SK-N-SH (cell line): ENCODE data around the gene VIPR2. TPM values are rescaled to one million over a fixed set of nuclear protein-coding genes. Genes with fewer than 3 reads are reported as not detected.

ENCODE experiments used
- CTCF ChIA-PET: fragments of 300-600, 350-600 bp; formaldehyde crosslinking; extraction: SDS; loops from one replicate; lab custom pipeline; 2021; lab: Yijun Ruan, JAX
- POLR2A ChIA-PET: fragments of 350-600 bp; sonication (Branson Sonifier 250); formaldehyde crosslinking; extraction: SDS; loops from one replicate; lab custom pipeline; 2020; ENCODE audit warnings: antibody characterized with exemption, inconsistent platforms; lab: Yijun Ruan, JAX
- DNase-seq: peaks from one replicate; pipeline ENCODE4 v3.0.0; 2012
- H2AFZ ChIP-seq: fragments of 200-600 bp; sonication (generic); 2 replicates; pipeline ENCODE4 v1.8.1; 2016; ENCODE audit warnings: antibody characterized with exemption, mild to moderate bottlenecking, low read depth
- H3F3A ChIP-seq: fragments of 200-600 bp; sonication (generic); replicated peaks from 2 replicates; pipeline ENCODE3; 2016; ENCODE audit warnings: antibody characterized with exemption, mild to moderate bottlenecking; ENCODE audit not compliant: insufficient read depth
- H3K27ac ChIP-seq, 2 experiments: fragments of 200-500 bp in 1 of 2; fragments of 200-600 bp in 1 of 2; sonication (Bioruptor generic) in 1 of 2; sonication (generic), shearing (Covaris generic) in 1 of 2; 2 replicates each; pipeline versions ENCODE4 v1.5.1 to v1.6.1; 2014 to 2016; ENCODE audit warnings: low read depth in 2 of 2, inconsistent platforms in 1 of 2, low read length in 1 of 2, mild to moderate bottlenecking in 1 of 2, mixed read lengths in 1 of 2
- H3K27me3 ChIP-seq: fragments of 200-600 bp; sonication (generic), shearing (Covaris generic); 2 replicates; pipeline ENCODE4 v1.6.1; 2016; ENCODE audit warnings: mixed run types; ENCODE audit not compliant: insufficient read depth
- H3K36me3 ChIP-seq, 2 experiments: fragments of 200-500 bp in 1 of 2; fragments of 200-600 bp in 1 of 2; sonication (Bioruptor generic) in 1 of 2; sonication (generic) in 1 of 2; replicated peaks in 1 of 2; 2 replicates each; pipeline versions ENCODE3 to v1.5.1; 2014 to 2016; ENCODE audit warnings: low read length in 1 of 2, mild to moderate bottlenecking in 1 of 2; ENCODE audit not compliant: insufficient read depth in 2 of 2, control insufficient read depth in 1 of 2
- H3K4me1 ChIP-seq, 2 experiments: fragments of 200-500 bp in 1 of 2; fragments of 200-600 bp in 1 of 2; sonication (Bioruptor generic) in 1 of 2; sonication (generic), shearing (Covaris generic) in 1 of 2; 2 replicates each; pipeline versions ENCODE4 v1.5.1 to v1.6.1; 2014 to 2016; ENCODE audit warnings: low read depth in 1 of 2, low read length in 1 of 2, mixed run types in 1 of 2; ENCODE audit not compliant: insufficient read depth in 2 of 2, control insufficient read depth in 1 of 2
- H3K4me2 ChIP-seq: fragments of 200-600 bp; sonication (generic), shearing (Covaris generic); 2 replicates; pipeline ENCODE4 v1.6.1; 2017; ENCODE audit warnings: mixed run types
- H3K4me3 ChIP-seq, 2 experiments: fragments of 200-500 bp in 1 of 2; fragments of 200-600 bp in 1 of 2; sonication (Bioruptor generic) in 1 of 2; sonication (generic), shearing (Covaris generic) in 1 of 2; 2 replicates each; pipeline versions ENCODE4 v1.5.1 to v1.8.1; 2014 to 2016; ENCODE audit warnings: low read depth in 2 of 2, inconsistent platforms in 1 of 2, low read length in 1 of 2, mild to moderate bottlenecking in 1 of 2, mixed read lengths in 1 of 2, moderate library complexity in 1 of 2
- H3K79me2 ChIP-seq: fragments of 200-600 bp; sonication (generic); 2 replicates; pipeline ENCODE4 v1.8.1; 2017; ENCODE audit warnings: mild to moderate bottlenecking; ENCODE audit not compliant: insufficient read depth
- H3K9ac ChIP-seq: fragments of 200-600 bp; sonication (generic); 2 replicates; pipeline ENCODE4 v1.6.1; 2017; ENCODE audit warnings: mixed run types
- H3K9me2 ChIP-seq: fragments of 200-600 bp; sonication (generic); 2 replicates; pipeline ENCODE4 v1.6.1; 2017; ENCODE audit warnings: mixed run types
- H3K9me3 ChIP-seq: fragments of 200-600 bp; sonication (generic); 2 replicates; pipeline ENCODE4 v1.6.1; 2017; ENCODE audit warnings: mixed run types, mild to moderate bottlenecking, moderate library complexity
- H4K20me1 ChIP-seq: fragments of 200-600 bp; sonication (generic); 2 replicates; pipeline ENCODE4 v1.6.1; 2017; ENCODE audit warnings: mild to moderate bottlenecking, mixed run types; ENCODE audit not compliant: insufficient read depth
- CTCF ChIP-seq: fragments of 200-600 bp; sonication (generic); IDR thresholded peaks from 2 replicates; pipeline ENCODE4 v1.6.1; 2017; ENCODE audit warnings: antibody characterized with exemption, mild to moderate bottlenecking, moderate library complexity
- ELF1 ChIP-seq: IDR thresholded peaks from 2 replicates; pipeline ENCODE4 v1.4.0; 2012
- EP300 ChIP-seq, 2 experiments: IDR thresholded peaks; 2 replicates each; pipeline versions ENCODE4 v1.4.0 to v1.6.1; 2012; ENCODE audit warnings: borderline replicate concordance in 1 of 2, low read depth in 1 of 2, low read length in 1 of 2
- EZH2phosphoT487 ChIP-seq: fragments of 200-600 bp; sonication (generic); IDR thresholded peaks from 2 replicates; pipeline ENCODE4 v1.6.1; 2017; ENCODE audit warnings: low read depth, mixed run types, mild to moderate bottlenecking, antibody characterized with exemption, moderate library complexity, borderline replicate concordance
- FOXM1 ChIP-seq: IDR thresholded peaks from 2 replicates; pipeline ENCODE4 v1.4.0; 2012; ENCODE audit warnings: low read depth, mild to moderate bottlenecking
- MEF2A ChIP-seq: IDR thresholded peaks from 2 replicates; pipeline ENCODE4 v1.4.0; 2012; ENCODE audit warnings: low read depth, borderline replicate concordance
- POLR2AphosphoS5 ChIP-seq: IDR thresholded peaks from 2 replicates; pipeline ENCODE4 v1.6.1; 2012; ENCODE audit warnings: low read depth, low read length
- RAD21 ChIP-seq: IDR thresholded peaks from 2 replicates; pipeline ENCODE4 v1.6.1; 2012; ENCODE audit warnings: mild to moderate bottlenecking, low read length
- RCOR1 ChIP-seq: fragments of 150-350 bp; IDR thresholded peaks from 2 replicates; pipeline ENCODE4 v1.6.1; 2017; ENCODE audit warnings: antibody characterized with exemption, low read length
- TAF1 ChIP-seq: IDR thresholded peaks from 2 replicates; pipeline ENCODE4 v1.6.1; 2012; ENCODE audit warnings: low read depth, mild to moderate bottlenecking, low read length, moderate library complexity, borderline replicate concordance
- WGBS: methylation state at CpG from one replicate; pipeline ENCODE4 v1.1.6; 2017; ENCODE audit warnings: low lambda C conversion rate; 5-methylcytosine and 5-hydroxymethylcytosine counted together
- polyA plus RNA-seq, 3 experiments: library from polyadenylated mRNA; depleted of rRNA; stranded (reverse); fragments of >200 nt; gene quantifications; 2 replicates each; pipeline ENCODE4 v1.2.3, GENCODE V29; 2012
- TF ChIP-seq, protein P1 (sequence below): IDR thresholded peaks from 2 replicates; pipeline ENCODE4 v1.4.0; 2012; ENCODE audit warnings: low read depth, borderline replicate concordance
- TF ChIP-seq, protein P2 (sequence below): IDR thresholded peaks from 2 replicates; pipeline ENCODE4 v1.4.0; 2012; ENCODE audit warnings: low read depth
- TF ChIP-seq, protein P3 (sequence below): IDR thresholded peaks from 2 replicates; pipeline ENCODE4; 2012

VIPR2 gene
- polyA plus RNA-seq, 1 of the 3 experiments (the other 2 are of a cell fraction): not detected

DNA sequence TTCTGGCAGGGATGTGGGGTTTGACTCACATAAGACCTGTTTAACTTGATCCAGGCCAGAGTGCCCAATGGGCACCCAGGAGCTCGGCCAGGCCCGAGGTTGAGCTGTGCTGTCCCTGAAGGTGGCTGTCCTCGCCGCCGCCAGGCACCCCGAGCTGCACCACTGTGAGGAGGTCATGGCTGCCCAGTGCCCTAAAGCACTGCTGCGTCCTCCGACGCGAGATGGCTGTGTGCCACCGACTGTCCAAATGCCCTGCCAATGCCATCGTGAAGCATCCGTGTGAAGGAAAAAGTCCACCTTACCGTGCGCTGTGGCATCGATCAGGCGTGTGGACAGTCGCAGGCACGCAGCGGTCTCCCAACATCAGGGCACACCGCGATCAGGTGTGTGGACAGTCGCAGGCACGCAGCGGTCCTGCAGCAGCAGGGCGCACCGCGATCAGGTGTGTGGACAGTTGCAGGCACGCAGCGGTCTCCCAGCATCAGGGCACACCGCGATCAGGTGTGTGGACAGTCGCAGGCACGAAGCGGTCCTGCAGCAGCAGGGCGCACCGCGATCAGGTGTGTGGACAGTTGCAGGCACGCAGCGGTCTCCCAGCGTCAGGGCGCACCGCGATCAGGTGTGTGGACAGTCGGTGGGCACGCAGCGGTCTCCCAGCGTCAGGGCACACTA lies 120.3 kb downstream of the VIPR2 start:
- POLR2A ChIA-PET: no interaction called here

DNA sequence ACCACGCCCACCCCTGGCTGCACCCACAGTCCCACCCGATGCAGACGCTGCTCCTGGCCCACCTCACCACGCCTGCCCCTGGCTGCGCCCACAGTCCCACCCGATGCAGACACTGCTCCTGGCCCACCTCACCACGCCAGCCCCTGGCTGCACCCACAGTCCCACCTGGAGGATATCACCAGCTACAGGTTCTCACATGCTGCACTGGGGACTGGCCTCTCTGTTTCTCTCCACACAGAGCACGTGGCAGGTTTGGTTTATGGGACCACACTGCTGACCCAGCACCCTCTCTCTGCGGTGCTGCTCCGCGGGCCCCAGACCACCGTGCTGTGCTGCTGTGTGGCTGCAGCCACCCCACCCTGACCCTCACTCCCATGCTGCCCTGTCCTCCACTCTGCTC lies 120.9 kb downstream of the VIPR2 start:
- Histone ChIP-seq H3K27me3 (no peaks in the 10 kb centered on the region), H3K4me2 (no peak overlapping the region), H3K27ac (no peak overlapping the region), H3K4me1 (no peaks in the 10 kb centered on the region; a peak in 1 of 4 replicates), H3F3A (no peaks in the 10 kb centered on the region), H3K9me2 (no peaks in the 10 kb centered on the region), H2AFZ (no peak overlapping the region), H4K20me1 (no peaks in the 10 kb centered on the region), H3K9me3 (no peaks in the 10 kb centered on the region), H3K36me3 (no peaks in the 10 kb centered on the region), H3K9ac (no peak overlapping the region), H3K4me3 (no peak overlapping the region), H3K79me2 (no peaks in the 10 kb centered on the region)
- TF ChIP-seq, protein P1, sequence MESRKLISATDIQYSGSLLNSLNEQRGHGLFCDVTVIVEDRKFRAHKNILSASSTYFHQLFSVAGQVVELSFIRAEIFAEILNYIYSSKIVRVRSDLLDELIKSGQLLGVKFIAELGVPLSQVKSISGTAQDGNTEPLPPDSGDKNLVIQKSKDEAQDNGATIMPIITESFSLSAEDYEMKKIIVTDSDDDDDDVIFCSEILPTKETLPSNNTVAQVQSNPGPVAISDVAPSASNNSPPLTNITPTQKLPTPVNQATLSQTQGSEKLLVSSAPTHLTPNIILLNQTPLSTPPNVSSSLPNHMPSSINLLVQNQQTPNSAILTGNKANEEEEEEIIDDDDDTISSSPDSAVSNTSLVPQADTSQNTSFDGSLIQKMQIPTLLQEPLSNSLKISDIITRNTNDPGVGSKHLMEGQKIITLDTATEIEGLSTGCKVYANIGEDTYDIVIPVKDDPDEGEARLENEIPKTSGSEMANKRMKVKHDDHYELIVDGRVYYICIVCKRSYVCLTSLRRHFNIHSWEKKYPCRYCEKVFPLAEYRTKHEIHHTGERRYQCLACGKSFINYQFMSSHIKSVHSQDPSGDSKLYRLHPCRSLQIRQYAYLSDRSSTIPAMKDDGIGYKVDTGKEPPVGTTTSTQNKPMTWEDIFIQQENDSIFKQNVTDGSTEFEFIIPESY: no peak
- TF ChIP-seq POLR2AphosphoS5 (no peak), ELF1 (no peak)
- TF ChIP-seq, protein P2, sequence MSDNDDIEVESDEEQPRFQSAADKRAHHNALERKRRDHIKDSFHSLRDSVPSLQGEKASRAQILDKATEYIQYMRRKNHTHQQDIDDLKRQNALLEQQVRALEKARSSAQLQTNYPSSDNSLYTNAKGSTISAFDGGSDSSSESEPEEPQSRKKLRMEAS: no peak
- WGBS: 83% methylated on average over 12 of the region's 12 CpGs
- ChIA-PET POLR2A (no interaction called here), CTCF (no interaction called here)
- no peak for DNase-seq

More for the DNA sequence above, 120.3 kb downstream of the VIPR2 start:
- H2AFZ ChIP-seq: no peak overlapping the region
- no peaks in the 10 kb centered on the region for H3K36me3 ChIP-seq
- DNase-seq: no peak
- H3K4me3 ChIP-seq: no peak overlapping the region
- no peak overlapping the region for H3K4me2 ChIP-seq
- 81% methylated on average over 31 of the region's 48 CpGs for WGBS
- TF ChIP-seq MEF2A (no peak), EP300 (IDR thresholded peaks at IDR 0.05; ENCODE audit: borderline replicate concordance in 1 of 2, low read depth in 1 of 2, low read length in 1 of 2) (no peak), CTCF (no peak), RAD21 (no peak), EZH2phosphoT487 (no peak), RCOR1 (no peak), TAF1 (no peak), FOXM1 (no peak)
- TF ChIP-seq, protein P3, sequence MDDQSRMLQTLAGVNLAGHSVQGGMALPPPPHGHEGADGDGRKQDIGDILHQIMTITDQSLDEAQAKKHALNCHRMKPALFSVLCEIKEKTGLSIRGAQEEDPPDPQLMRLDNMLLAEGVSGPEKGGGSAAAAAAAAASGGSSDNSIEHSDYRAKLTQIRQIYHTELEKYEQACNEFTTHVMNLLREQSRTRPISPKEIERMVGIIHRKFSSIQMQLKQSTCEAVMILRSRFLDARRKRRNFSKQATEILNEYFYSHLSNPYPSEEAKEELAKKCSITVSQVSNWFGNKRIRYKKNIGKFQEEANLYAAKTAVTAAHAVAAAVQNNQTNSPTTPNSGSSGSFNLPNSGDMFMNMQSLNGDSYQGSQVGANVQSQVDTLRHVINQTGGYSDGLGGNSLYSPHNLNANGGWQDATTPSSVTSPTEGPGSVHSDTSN: no peak
- H3K9me3 ChIP-seq: no peaks in the 10 kb centered on the region
- CTCF ChIA-PET: no interaction called here
- H3F3A ChIP-seq: no peaks in the 10 kb centered on the region
- H3K9ac ChIP-seq: no peak overlapping the region
- H3K27me3 ChIP-seq: no peaks in the 10 kb centered on the region
- no peaks in the 10 kb centered on the region for H3K79me2 ChIP-seq
- no peaks in the 10 kb centered on the region for H4K20me1 ChIP-seq
- H3K9me2 ChIP-seq: no peaks in the 10 kb centered on the region
- no peaks in the 10 kb centered on the region for H3K4me1 ChIP-seq
- no peak overlapping the region for H3K27ac ChIP-seq
